Karpas-422 (cell line): ENCODE measurements around the gene PRPSAP2. TPM values are rescaled to one million over a fixed set of nuclear protein-coding genes. Genes with fewer than 3 reads are reported as not detected.

Experiments
- DNase-seq: peaks from one replicate; pipeline ENCODE4 v3.0.0-alpha.2; 2015
- H2AFZ ChIP-seq: fragments of 200-600 bp; sonication (generic); 2 replicates; pipeline ENCODE4 v1.6.1; 2014; ENCODE audit warnings: antibody characterized with exemption, low read length, mixed read lengths
- H3K27ac ChIP-seq: fragments of 200-600 bp; sonication (generic); 2 replicates; pipeline ENCODE4 v1.5.1; 2014; ENCODE audit warnings: mild to moderate bottlenecking, low read length, moderate library complexity
- H3K27me3 ChIP-seq: fragments of 200-600 bp; sonication (generic); 2 replicates; pipeline ENCODE4 v1.6.1; 2014; ENCODE audit warnings: low read length, mixed read lengths
- H3K36me3 ChIP-seq: fragments of 200-600 bp; sonication (generic); 2 replicates; pipeline ENCODE4 v1.6.1; 2014; ENCODE audit warnings: low read length, mixed read lengths; ENCODE audit not compliant: insufficient read depth
- H3K4me1 ChIP-seq: fragments of 200-600 bp; sonication (generic); 2 replicates; pipeline ENCODE4 v1.6.1; 2014; ENCODE audit warnings: mild to moderate bottlenecking, low read length, mixed read lengths
- H3K4me2 ChIP-seq: fragments of 200-600 bp; sonication (generic); 2 replicates; pipeline ENCODE4 v1.6.1; 2014; ENCODE audit warnings: low read length, low read depth, mild to moderate bottlenecking; ENCODE audit not compliant: poor library complexity, severe bottlenecking
- H3K4me3 ChIP-seq: fragments of 200-600 bp; sonication (generic); 2 replicates; pipeline ENCODE4 v1.5.1; 2014; ENCODE audit warnings: mild to moderate bottlenecking, antibody characterized with exemption, low read length, mixed read lengths
- H3K79me2 ChIP-seq: fragments of 200-600 bp; sonication (generic); 2 replicates; pipeline ENCODE4 v1.6.1; 2014; ENCODE audit warnings: mild to moderate bottlenecking, low read length, mixed read lengths
- H3K9ac ChIP-seq: fragments of 200-600 bp; sonication (generic); 2 replicates; pipeline ENCODE4 v1.6.0; 2014; ENCODE audit warnings: low read length
- H3K9me2 ChIP-seq: fragments of 200-600 bp; sonication (generic), shearing (Covaris generic); replicated peaks from 2 replicates; pipeline ENCODE4 v1.6.0; 2014; ENCODE audit warnings: mild to moderate bottlenecking, low read length, moderate library complexity; ENCODE audit not compliant: insufficient read depth
- H3K9me3 ChIP-seq: fragments of 300-700, 200-600 bp; sonication (generic); 2 replicates; pipeline ENCODE4 v1.6.1; 2014; ENCODE audit warnings: low read length, mixed read lengths
- H4K20me1 ChIP-seq: fragments of 200-600 bp; sonication (generic); 2 replicates; pipeline ENCODE4 v1.6.1; 2014; ENCODE audit warnings: mild to moderate bottlenecking, antibody characterized with exemption, low read length, low read depth; ENCODE audit not compliant: insufficient read depth
- small RNA-seq: library from RNA; depleted of rRNA; stranded (forward); fragments of <200 nt; gene quantifications from one replicate; pipeline ENCODE3, GENCODE V24; 2014
- total RNA-seq: library from RNA; depleted of rRNA; stranded (reverse); fragments of >200 nt; shearing (Covaris generic); gene quantifications from 2 replicates; pipeline ENCODE4 v1.2.3, GENCODE V29; 2014; ENCODE audit warnings: low replicate concordance; rRNA removed

Gene PRPSAP2
- total RNA-seq, 1 experiment from 2014 or later: 114 TPM

DNA sequence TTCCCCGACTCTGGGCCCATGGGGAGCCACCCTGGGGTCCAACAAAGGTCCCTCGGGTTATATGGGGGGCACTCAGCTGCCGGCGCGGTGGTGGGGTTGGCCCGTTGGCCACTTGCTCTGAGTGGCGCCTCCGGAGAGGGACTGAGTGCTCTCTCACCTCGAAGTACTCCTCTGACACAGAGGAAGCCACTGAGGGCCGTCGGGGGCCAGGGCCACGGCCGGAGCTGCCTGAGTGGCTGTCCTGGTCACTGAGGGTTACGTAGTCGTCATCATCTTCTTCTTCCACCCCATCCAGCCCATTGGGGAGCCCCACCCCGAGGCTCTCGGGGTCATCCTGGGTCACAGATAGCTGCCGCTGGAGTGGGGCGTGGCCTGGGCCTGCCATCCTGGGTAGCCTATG, 119.7 kb downstream of the PRPSAP2 start:
- no peaks in the 10 kb centered on the region for H3K27me3 ChIP-seq
- H3K9ac ChIP-seq: no peak overlapping the region
- H3K4me1 ChIP-seq: no peaks in the 10 kb centered on the region
- H4K20me1 ChIP-seq: no peaks in the 10 kb centered on the region
- no peak overlapping the region for H2AFZ ChIP-seq
- no peaks in the 10 kb centered on the region for H3K9me3 ChIP-seq
- H3K27ac ChIP-seq: no peak overlapping the region
- no peaks in the 10 kb centered on the region for H3K36me3 ChIP-seq
- no peaks in the 10 kb centered on the region for H3K79me2 ChIP-seq
- H3K4me3 ChIP-seq: no peak overlapping the region
- DNase-seq: no peak
- H3K4me2 ChIP-seq: no peak overlapping the region
- no peaks in the 10 kb centered on the region for H3K9me2 ChIP-seq

- H3K27me3 ChIP-seq: no peaks in the 10 kb centered on the region
- no peaks in the 10 kb centered on the region for H3K36me3 ChIP-seq
- H3K9me3 ChIP-seq: no peaks in the 10 kb centered on the region
- no peaks in the 10 kb centered on the region for H3K9me2 ChIP-seq
- no peaks in the 10 kb centered on the region for H4K20me1 ChIP-seq
- no peak overlapping the region for H3K4me3 ChIP-seq
- no peak overlapping the region for H2AFZ ChIP-seq
- no peaks in the 10 kb centered on the region for H3K4me1 ChIP-seq
- no peak overlapping the region for H3K4me2 ChIP-seq
- H3K27ac ChIP-seq: no peak overlapping the region
- H3K9ac ChIP-seq: no peak overlapping the region
- no peaks in the 10 kb centered on the region for H3K79me2 ChIP-seq
- DNase-seq: no peak
Measured at GRCh38 chr17:18978050-18978449, 120.1 kb downstream of the PRPSAP2 start.

GRCh38 chr17:18978655-18979054, 120.7 kb downstream of the PRPSAP2 start:
- no peaks in the 10 kb centered on the region for H4K20me1 ChIP-seq
- H3K4me3 ChIP-seq: no peak overlapping the region
- no peak overlapping the region for H3K4me2 ChIP-seq
- no peak overlapping the region for H3K27ac ChIP-seq
- H3K36me3 ChIP-seq: no peaks in the 10 kb centered on the region
- H3K79me2 ChIP-seq: no peaks in the 10 kb centered on the region
- H3K9me3 ChIP-seq: no peaks in the 10 kb centered on the region
- H3K9ac ChIP-seq: no peak overlapping the region
- no peaks in the 10 kb centered on the region for H3K27me3 ChIP-seq
- DNase-seq: no peak
- H3K9me2 ChIP-seq: no peaks in the 10 kb centered on the region
- no peaks in the 10 kb centered on the region for H3K4me1 ChIP-seq
- no peak overlapping the region for H2AFZ ChIP-seq

Small RNA genes within 50 kb of the gene (small RNA-seq; reads per million reads assigned to genes)
- gene RF00324: not detected

Other genes starting within 250 kb of the PRPSAP2 start
- not detected in 2 replicates for gene TBC1D28, start 213.7 kb upstream of the PRPSAP2 start, total RNA-seq
- 3.8 and 7.5 TPM in 2 replicates for gene FOXO3B, start 175.8 kb upstream of the PRPSAP2 start, total RNA-seq
- not detected in 2 replicates for gene FBXW10, start 114.1 kb upstream of the PRPSAP2 start, total RNA-seq
- 21.1 and 26.8 TPM in 2 replicates for gene TVP23B, start 76.9 kb upstream of the PRPSAP2 start, total RNA-seq
- gene SLC5A10, start 94.0 kb downstream of the PRPSAP2 start, total RNA-seq: not detected in 2 replicates
- 9.2 and 22.9 TPM in 2 replicates for gene FAM83G, start 146.6 kb downstream of the PRPSAP2 start, total RNA-seq
- 17.6 and 29.9 TPM in 2 replicates for gene GRAP, start 188.8 kb downstream of the PRPSAP2 start, total RNA-seq